GM12892 (cell line): ENCODE measurements around the gene SLC37A1.

Source experiments
- POLR2A ChIP-seq: IDR thresholded peaks from 2 replicates; pipeline ENCODE4 v1.6.1; 2011; ENCODE audit warnings: low read depth, low read length, control low read depth
- POLR2AphosphoS5 ChIP-seq: IDR thresholded peaks from 2 replicates; pipeline ENCODE4 v1.6.1; 2011; ENCODE audit warnings: low read depth, low read length, control low read depth

DNA sequence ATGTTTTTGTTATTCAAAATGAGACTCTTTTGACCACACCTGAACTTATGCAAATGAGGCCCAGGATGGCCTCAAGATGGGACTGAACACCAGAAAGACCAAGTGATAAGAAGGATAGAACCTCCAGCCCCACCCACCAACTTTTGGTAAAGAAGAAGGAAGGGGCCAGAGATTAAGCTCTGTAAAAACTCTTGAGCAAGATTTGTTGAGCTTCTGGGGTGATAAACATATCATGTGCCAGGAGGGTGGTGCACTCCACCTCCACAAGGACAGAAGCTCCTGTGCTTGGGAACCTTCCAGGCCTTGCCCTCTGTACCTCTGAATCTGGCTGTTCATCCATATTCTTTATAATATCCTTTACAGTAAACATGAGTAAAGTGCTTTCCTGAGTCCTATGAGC is 22.9 kb upstream of the SLC37A1 start:
- TF ChIP-seq POLR2A (no peak), POLR2AphosphoS5 (no peak)
